Measurements from ENCODE around the gene PSMG4.
"Not testable (repeated sequence)": the region's sequence is repeated elsewhere in the genome, so short reads cannot be mapped to it uniquely, and the experiment has no call there.

Gene PSMG4

DNA sequence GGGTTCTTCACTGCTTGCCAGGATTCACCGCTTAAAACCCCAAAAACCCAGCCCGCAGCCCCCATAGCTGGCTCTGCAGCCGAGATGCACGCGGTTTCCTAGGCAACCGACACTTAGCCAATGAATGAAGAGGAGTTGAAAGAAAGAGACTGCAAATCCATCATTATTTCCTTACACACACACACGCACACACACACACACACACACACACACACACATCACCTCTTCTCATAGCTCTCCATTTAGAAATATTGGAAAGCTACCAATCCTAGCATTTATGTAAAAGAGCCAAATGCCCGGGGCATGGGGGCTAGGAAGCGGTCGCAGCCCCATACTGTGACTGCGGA lies 27.9 kb upstream of the PSMG4 start:
- peak; percentile 83 to 87 for DNase-seq

DNA sequence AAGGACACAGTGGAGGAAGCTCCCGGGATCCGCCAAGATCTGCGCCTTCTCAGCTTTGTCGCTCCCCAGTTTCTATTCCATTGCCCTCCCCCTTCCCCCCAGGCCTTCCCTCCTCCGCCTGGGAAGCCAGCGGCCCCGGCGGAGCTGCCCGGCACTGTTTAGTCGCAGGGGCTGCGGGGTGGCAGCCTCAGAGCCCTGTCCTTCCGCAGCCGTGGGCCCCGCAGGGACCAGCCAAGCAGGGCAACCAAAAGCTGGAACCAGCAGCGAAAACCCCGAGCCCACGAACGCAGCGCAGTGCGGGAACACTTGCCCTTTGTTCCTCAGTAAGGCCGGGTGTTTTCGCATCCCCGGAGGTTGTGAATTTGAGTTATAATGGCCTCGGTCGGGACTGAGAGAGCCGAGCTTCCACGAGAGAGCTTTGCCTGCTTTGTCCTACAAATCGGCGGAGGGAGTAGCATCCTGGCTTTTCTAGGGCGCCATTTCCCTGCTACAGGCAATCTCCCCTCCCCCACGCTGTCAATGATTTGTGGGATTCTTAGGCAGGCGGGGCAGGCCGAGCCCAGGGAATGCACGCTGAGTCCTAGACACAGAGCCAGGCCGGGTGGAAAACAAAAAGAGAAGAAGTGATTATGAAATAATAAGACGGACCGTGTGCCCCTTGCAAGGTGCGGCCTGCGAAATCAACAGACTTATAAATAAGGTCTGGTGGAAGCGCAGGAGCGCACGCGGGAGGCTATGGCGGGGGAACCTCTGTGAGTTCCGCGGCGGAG lies 27.3 kb upstream of the PSMG4 start:
- peak; percentile 83 to 84 for DNase-seq

DNA sequence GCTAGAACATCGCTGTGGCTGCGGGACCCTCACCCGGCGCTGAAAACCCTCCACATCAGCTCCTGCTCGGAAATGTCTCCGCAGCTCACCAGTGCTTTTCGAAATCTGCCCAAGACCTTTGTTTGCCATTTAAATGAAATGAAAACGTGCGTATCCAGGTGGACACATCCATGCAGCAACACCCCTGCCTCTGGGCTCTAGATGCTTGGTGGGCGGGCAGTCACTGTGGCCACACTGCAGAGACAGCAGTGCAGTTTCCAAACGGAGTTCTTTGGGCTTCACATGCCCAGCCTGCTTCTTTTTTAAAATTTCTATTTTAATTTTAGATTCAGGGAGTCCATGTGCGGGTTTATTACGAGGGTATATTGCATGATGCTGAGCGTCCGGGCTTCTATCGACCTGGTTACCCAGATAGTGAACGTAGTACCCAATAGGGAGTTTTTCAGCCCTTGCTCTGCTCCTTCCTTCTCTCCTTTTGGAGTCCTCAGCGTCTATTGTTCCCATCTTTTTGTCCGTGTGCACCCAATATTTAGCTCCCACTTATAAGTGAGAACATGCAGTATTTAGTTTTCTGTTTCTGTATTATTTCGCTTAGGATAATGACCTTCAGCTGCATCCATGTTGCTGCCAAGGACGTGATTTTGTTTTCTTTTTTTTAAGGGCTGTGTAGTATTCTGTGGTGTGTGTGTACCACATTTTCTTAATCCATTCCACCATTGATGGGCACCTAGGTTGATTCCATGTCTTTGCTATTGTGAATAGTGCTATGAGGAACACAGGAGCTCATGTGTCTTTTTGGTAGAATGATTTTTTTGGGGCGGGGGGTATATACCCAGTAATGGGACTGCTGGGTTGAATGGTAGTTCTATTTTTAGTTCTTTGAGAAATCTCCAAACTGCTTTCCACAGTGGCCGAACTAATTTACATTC lies 26.5 kb upstream of the PSMG4 start:
- DNase-seq = peak; percentile 40 to 51

DNA sequence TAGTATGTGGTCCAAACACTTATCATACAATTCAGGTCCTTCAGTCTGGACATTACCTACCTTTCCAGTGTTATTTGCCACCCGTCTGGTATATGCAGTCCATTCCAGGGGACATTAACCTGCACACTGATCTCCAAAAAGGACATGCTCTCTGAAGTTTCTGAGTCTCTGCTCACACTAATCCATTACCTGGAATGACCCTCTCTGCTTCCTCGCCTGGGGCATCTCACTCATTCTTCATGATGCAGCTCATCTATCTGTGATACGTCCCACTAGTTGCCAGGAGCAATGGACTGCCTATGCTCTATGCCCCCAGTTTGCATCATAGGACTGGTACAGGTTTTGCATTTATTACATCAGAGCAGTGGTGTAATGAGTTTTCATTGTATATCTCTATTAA lies 25.4 kb upstream of the PSMG4 start:
- DNase-seq = no peak

DNA sequence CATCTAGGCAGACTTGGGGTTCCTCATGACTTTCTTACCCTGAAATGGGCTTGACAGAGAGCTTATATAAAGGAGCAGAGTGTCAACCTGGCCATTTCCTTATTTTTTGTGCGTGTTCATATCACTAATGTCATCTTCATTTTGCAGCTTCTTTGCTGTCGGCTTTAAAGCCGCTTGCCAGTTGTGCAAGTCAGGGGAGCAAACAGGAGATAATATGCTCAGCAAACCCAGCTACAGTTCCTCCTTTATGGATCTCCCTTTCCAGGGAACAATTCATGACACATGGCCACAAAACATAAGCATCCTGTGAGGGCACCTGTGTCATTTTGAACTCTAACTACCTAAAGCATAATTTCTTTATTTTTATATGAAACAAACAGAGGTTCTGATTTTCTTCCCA lies 24.8 kb upstream of the PSMG4 start:
- DNase-seq = no peak

DNA sequence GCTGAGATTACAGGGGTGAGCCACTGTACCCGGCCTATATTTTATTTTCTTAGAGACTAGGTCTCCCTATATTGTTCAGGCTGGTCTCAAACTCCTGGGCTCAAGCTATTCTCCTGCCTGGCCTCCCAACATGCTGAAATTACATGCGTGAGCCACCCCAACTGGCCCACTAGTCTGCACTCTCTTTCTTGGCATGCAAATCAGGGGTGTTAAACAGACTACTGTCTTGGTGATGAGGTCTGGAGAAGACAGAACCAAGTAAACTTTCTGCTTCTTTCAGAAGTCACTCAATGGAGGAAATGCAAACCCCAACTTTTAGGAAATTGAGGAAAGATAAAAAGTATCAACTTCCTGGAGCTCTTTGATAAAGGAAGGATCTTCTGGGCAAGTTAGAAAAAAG lies 23.3 kb upstream of the PSMG4 start:
- DNase-seq = no peak

DNA sequence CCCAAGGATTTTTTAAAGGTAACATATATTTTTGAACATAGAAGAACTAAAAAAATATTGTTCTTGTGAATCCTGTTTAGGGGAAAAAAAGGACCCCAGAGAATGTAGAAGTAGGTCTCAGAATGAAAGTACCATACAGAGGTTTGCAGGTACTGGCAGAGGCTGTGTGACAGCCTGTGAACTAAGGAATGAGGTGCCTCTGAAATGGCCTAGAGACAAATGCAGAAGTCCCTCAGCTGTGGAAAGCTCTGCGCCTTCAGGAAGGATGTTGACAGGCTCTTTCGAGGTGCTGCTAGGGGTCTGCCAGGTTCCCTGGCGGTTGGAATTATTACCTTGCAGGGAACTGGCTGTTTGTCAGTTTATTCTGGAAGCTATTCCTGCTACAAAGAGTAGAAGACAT lies 22.7 kb upstream of the PSMG4 start:
- no peak for DNase-seq

DNA sequence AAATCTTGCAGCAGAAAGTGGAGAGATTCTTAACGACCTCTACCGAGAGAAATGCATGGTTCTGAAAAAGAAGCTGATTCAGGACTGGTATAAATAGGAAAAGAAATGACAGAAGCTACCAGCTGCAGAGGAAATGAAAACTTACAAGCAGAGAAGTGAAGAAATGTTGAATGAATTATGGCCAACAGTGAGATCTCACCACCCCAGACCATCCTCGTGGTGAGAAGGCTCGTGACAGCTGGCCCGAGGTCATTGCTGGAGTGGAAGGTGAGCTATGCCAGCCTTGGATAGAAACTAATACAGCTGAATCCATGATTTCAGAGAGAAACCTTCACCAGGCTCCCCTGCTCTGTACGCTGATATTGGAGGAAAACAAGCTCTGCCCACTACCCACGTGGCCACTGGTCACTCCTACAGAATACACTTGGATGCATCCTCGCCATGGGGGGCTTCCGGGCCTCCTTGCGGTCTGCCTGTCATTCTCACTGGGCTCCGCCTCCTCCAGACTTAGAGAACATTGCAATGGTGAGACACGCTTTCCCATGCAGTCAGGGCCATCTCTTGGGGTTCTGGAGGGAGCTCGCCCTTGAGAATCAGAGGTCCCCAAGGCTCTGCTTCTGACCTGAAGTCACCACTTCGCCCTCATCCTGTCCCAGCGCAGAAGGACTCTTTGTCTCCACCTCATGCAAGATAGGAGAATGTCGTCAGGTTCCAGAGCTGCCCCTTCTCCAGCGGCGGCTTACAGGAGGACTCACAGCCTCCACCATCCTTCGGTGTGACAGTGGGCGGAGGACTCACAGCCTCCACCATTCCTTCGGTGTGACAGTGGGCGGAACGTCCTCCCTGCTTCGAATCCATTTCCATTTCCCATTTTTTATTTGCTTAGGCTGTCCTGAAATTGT lies 20.7 kb upstream of the PSMG4 start:
- no peak for DNase-seq

DNA sequence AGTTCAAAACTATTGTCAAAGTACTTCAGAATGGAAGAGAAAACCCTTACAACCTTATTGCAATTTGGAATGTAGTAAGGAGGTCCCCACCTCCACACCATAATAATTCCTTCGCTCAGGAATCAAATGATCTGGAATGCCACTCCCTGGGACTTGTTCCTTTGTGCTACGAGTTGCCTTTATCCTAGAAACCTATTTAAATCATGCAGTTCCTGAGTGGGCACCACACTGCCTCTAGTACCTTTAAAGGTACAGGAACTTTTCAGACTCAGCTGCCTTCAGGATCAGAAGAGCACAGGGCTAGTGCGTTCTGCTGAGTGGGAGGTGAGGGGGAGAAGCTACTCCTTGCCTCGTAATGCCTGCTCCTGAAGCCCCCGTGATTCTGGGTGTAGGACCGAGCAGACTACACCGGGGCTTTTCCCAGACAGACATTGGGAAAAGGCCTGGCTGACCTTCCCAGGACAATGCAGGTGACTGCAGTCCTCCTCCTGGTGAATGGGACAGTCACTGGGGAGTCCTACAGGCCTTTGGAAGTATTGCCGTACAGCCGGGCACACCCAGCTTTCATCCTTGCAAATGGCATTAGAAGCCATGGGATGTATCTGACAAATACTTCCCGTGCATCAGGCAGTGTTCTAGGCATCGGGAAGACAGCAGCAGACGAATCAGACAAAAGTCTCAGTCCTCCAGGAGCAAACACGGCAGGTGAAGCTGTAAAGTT lies 19.5 kb upstream of the PSMG4 start:
- DNase-seq = no peak

DNA sequence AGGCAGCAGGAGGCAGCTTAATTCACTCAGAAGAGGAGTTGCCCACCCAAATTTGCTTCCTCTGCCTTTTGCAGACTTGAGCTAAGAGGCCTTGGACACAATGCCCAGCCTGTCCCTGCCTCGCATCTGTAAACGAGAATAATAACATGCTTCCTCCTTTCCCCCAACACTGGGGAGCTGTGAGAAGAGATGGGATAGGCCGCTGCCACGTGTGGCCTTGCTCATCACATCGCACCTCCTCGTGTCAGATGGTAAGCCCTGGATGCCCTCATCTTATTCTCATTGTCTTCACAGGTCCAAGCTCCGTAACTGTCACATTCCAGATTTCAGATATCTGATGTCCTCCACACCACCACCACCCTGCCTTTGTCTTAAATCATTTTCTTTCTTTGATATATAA lies 18.2 kb upstream of the PSMG4 start:
- DNase-seq = no peak

DNA sequence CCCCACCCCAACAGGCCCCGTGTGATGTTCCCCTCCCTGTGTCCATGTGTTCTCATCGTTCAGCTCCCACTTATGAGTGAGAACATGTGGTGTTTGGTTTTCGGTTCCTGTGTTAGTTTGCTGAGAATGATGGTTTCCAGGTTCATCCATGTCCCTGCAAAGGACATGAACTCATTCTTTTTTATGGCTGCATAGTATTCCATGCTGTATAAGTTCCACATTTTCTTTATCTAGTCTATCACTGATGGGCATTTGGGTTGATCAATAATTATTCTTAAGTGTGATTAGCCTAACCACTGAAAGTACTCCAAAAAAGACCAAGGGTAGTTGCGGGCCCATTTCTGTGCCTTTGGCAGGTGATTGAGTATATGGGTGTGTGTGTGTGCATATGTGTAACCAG lies 17.0 kb upstream of the PSMG4 start:
- not testable (repeated sequence) for DNase-seq

DNA sequence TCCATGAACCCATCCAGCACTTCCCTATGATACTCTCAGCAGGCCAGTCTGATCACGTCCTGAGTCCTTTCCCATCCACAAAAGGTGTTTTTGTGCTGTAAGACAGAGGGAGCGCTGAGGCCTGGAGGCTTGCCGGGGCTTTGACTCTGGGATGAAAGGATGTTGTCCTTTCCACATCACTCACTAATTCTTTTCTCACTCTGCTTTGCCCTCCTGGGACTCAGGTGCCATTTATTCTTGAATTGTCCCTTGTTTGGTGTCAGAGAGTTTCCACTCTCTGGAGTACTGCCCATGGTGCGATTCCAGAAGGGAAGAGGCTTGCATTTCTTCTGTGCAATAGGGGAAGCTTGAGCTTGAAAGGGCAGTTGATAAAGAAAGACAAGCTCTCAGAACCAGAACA lies 16.0 kb upstream of the PSMG4 start:
- no peak for DNase-seq

DNA sequence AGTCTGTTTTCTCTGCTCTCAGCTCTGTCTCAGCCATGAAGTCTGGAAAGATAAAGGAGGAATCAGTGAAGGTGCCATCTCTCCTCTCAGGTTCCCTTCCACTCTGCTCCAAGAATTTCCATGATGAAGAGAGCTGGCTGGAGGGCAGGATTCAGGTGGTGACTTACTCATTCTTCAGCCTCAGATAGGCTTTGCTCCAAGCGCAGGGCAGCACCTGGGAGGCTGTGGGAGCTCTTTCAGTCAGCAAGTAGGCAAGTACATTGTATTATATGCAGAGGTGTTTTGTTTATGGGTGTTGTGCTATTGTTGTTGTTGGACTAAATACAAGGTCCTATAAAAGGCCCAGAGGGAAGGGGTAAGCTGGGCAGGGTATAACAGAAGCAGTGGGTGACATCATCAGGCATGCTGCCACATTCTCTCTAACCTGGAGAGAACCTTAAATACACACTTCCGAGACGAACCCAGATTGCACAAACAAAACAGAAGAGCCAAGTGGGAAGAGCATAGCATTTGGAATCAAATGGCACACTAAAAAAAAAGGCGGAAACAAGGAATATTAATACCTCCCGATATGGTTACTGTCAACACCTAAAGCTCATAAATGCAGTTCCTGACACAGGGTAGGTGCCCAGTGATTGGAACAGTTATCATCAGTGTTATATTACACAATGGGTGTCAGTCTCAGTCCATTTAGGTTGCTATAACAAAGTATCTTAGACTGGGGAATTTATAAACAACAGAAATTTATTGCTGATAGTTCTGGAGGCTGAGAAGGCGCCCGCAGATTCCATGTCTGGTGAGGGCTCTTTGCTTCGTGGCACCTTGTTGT lies 14.5 kb upstream of the PSMG4 start:
- DNase-seq = no peak

DNA sequence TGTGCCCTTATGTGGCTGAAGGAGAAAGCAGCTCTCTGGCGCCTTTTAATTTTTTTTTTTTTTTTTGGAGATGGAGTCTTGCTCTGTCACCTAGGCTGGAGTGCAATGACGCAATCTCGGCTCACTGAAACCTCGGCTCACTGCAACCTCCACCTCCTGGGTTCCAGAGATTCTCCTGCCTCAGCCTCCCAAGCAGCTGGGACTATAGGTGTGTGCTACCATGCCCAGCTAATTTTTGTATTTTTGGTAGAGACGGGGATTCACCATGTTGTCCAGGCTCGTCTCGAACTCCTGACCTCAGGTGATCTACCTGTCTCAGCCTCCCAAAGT lies 13.9 kb upstream of the PSMG4 start:
- DNase-seq = not testable (repeated sequence)

DNA sequence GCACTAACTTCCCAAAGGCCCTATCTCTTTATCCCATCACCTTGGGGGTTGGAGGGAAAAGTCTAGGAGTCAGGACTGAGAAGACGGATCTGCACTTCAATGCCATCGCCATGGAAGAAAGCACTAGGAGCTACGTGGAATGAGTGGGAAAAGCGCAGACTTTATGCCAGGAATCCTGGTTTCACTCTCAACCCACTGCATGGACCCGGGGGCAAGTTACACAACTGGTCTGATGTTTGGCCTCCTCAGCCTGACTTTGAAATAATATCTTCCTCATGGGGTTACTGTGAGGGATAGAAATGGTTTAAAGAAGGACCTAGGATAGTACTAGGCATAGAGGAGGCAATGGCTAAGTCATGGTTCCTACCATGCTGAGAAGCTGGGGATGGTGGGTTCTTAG lies 13.5 kb upstream of the PSMG4 start:
- no peak for DNase-seq

DNA sequence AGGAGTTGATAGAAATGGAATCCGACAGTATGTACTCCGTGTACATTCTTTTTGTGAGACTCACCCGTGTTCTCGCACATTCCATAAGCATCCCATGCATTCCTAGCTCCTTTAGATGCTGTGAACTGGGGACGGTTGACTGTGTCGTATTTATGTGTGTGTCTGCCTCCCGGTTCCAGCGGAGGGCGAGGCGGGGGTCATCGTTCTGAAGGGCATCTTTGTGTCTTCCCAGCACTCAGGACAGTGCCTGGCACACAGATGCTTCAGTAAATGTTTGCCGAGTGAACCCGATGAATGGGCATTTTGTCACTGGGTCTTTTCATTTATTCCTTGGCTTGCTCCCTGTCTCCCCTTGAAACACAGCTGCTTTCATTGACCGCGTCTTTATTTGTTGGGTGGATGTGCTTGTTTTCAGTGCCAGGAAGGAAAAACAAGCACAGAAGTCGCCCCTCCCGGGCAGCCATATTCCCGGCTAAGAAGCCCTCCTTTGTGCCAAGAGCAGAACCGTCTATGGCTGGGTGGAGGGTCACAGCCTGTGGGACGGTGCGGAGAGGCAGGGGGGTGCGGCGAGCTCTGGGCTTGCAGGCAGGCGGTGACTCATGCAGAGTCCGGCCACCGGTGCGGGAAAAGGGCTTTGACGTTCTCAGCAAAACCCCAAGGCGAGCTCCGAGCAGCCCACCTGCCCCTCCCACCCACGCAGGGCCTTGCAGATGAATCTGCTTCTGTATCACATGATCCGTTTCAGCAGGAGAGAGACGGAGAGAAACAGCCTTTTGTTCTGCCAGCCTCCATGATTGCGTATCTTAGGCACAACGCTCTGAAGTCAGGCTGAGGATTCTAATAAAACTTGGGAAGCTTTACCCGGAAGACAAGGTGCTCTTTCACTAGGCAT lies 11.2 kb upstream of the PSMG4 start:
- DNase-seq = no peak

DNA sequence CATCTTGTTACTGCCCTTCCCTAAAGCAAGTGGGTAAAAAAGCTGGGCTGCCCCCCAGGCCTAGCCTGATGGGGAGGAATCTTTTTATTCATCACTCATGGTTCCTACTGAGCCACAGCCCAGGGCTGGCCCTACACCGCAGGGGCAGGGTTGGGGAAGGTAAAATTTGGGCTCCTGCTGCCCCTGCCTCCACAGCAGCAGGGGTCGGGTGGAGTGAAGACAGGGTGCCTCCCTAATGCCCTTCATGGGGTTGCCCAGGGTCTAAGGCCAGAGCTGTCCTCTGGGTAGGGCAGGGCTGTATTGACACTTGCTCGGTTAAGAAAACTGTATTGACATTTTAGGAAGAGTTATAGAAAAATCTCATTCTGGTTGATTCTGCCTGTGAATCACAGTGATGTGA lies 8.9 kb upstream of the PSMG4 start:
- no peak for DNase-seq

DNA sequence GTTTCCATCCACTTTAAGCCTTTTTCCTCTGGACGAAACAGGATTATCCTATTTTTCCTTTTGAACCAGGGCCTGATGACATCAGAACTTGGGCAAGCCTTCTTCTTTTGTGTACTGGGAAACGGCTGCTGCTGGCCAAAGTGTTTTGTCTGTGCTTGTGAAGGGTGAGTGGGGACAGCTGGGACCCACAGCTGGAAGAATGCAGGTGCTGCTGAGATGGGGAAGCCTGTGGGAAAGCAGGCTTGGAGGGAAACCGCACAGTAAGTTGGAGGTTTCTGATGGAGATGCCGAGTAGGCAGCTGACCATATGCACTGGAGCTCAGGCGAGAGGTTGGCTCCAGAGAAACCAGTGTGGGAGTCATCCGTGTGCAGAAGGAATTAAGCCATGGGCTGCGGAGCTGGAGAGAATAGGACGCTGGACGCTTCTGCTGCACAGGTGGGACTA lies 8.5 kb upstream of the PSMG4 start:
- DNase-seq = no peak

DNA sequence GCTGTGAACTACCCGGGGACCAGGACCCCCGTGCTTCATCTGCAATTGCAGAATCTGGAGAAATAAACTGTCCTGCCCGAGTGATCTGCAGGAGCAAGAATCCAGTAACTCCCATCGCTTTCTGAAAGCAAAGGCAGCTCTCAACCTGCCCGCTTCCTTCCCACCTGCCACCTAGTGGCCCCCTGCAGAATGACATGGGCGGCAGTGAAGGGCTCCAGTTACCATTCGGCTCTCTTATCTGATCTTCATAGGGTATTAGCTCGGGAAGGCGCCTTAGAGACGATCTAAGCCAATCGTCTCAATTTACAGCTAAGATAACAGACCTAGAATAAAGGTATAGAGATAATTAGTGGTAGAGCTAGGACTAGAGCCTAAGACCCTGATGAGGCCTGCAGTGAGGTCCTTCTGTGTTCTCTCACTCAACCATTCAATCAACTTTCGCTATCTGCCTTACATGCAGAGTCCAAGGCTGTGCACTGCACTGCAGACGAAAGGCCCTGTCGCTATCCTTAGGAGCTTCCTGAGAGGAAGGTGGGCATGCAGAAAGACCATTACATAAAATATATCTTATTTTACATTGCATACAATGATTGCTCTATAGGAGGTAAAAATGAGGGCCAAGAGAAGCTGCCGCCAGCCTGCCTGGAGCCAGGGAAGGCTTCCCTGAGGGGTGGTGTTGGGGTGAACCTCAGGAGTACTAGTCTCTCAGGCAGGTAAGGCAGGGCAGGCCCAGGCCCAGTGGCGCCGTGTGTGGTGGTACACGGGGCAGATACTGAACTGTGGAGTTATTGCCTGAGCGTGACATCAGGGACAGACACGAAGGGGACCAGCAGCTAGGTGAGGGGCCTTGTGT lies 7.1 kb upstream of the PSMG4 start:
- DNase-seq = peak; percentile 55 to 74

DNA sequence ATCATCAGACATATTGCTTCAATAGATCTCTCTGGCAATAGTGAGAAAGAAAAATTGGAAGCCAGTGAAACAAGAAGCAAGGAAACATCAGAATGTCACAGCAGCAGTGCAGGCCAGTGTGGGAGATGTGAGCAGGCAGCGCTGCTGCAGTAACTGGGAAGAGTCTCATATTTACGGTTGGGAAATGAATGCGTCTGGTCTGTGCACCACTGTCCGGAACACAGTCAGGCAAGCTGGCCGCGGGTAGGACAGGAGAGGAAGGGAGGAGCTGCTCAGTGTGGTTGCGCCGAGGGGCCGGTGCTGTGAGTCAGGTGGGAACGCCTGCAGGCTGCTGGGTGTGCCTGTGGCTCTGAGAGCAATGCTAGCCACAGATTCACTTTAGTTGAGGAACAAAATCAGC lies 6.4 kb upstream of the PSMG4 start:
- no peak for DNase-seq

Data from NCI-H1930 (cell line).